Natural killer cell (primary cell): ENCODE results near the gene ATP9A. TPM values are rescaled to one million over a fixed set of nuclear protein-coding genes. Genes with fewer than 3 reads are reported as not detected.

Experiments
- ATAC-seq, 3 donors: fragments of 150-1000 bp in 2 of 3; fragments of 200-7000 bp in 1 of 3; cut with Tn5 transposase; 1 replicate in 1 of 3; 2 replicates in 2 of 3; pipeline ENCODE4 v1.10.0; 2021; ENCODE audit warnings: mild to moderate bottlenecking in 2 of 3, moderate library complexity in 2 of 3
- DNase-seq, 2 donors: peaks; one replicate each; pipeline versions ENCODE4 v3.0.0 to v3.0.0-alpha.2; 2013 to 2021; ENCODE audit warnings: mixed read lengths in 1 of 2
- H3K27ac ChIP-seq: one replicate; pipeline ENCODE4 v1.5.1; 2013; ENCODE audit warnings: mild to moderate bottlenecking, low read length
- H3K27me3 ChIP-seq: one replicate; pipeline ENCODE4 v1.6.1; 2013; ENCODE audit warnings: low read length; ENCODE audit not compliant: control insufficient read depth, insufficient read depth
- H3K36me3 ChIP-seq: one replicate; pipeline ENCODE4 v1.6.1; 2013; ENCODE audit warnings: low read length; ENCODE audit not compliant: control insufficient read depth, insufficient read depth
- H3K4me1 ChIP-seq: one replicate; pipeline ENCODE4 v1.6.1; 2013; ENCODE audit warnings: low read length; ENCODE audit not compliant: control insufficient read depth, insufficient read depth
- H3K4me3 ChIP-seq: one replicate; pipeline ENCODE4 v1.5.1; 2013; ENCODE audit warnings: low read length
- H3K9me3 ChIP-seq: one replicate; pipeline ENCODE4 v1.6.1; 2013; ENCODE audit warnings: low read length; ENCODE audit not compliant: control insufficient read depth, insufficient read depth
- H3K27ac Mint-ChIP-seq, 2 donors: one replicate each; pipeline ENCODE4 v1.8.0; 2022; ENCODE audit warnings: mild to moderate bottlenecking in 2 of 2, mixed read lengths in 2 of 2, moderate library complexity in 1 of 2
- H3K27me3 Mint-ChIP-seq, 2 donors: one replicate each; pipeline ENCODE4 v1.8.0; 2022; ENCODE audit warnings: low read depth in 2 of 2, mixed read lengths in 2 of 2
- H3K36me3 Mint-ChIP-seq: one replicate; pipeline ENCODE4 v1.8.0; 2022; ENCODE audit warnings: mixed read lengths
- H3K4me1 Mint-ChIP-seq, 2 donors: one replicate each; pipeline ENCODE4 v1.8.0; 2022; ENCODE audit warnings: mixed read lengths in 2 of 2
- H3K4me3 Mint-ChIP-seq: one replicate; pipeline ENCODE4 v1.8.0; 2022; ENCODE audit warnings: mild to moderate bottlenecking, moderate library complexity, mixed read lengths
- H3K9me3 Mint-ChIP-seq, 2 donors: one replicate each; pipeline ENCODE4 v1.8.0; 2022; ENCODE audit warnings: mixed read lengths in 2 of 2
- WGBS: methylation state at CpG from one replicate; pipeline ENCODE4 v1.1.7; 2013; ENCODE audit warnings: missing lambda C conversion rate; ENCODE audit not compliant: insufficient coverage; 5-methylcytosine and 5-hydroxymethylcytosine counted together
- intact Hi-C: fragments of 100-400 bp; cut with micrococcal nuclease; formaldehyde crosslinking; loops from one replicate; pipeline ENCODE4 v1.14.2; 2022
- total RNA-seq, 4 donors: library from RNA; stranded (reverse); fragments of 120-200 nt in 1 of 4; gene quantifications; one replicate each; pipeline versions ENCODE4 v1.2.3 to v1.2.4, GENCODE V29; 2013 to 2022
- TF ChIP-seq, protein P1 (sequence below): fragments of 200-600 bp; IDR thresholded peaks from one replicate; pipeline ENCODE4 v1.8.0; 2022; ENCODE audit warnings: antibody characterized with exemption

Gene ATP9A
- total RNA-seq, 3 donors from 2014 or later (not counting 1 experiment from before 2014, with no cell fraction given), result 1.4 to 46.8 (median 1.9) TPM

DNA sequence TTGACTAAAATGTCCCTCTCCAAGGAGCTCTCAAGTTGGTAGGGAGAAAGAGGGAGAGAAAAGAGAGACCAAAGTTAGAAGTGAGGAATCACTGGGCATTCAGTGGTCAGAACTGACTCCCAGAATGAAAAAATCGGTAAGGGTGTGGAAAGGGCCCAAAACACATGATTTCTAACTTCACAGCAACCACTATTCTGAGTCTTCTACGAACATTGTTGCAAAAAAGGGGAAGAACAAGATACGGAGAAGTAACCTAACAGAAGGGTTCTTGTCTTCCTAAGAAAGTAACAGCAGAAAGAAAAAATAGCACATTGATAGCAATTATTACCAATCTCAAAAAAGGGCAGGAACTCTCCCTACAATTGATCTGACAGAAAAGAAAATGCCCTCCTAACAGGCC lies 65.6 kb downstream of the ATP9A start:
- Histone ChIP-seq H3K27me3 (no peaks in the 10 kb centered on the region), H3K9me3 (no peaks in the 10 kb centered on the region), H3K27ac (no peak overlapping the region), H3K36me3 (no peaks in the 10 kb centered on the region), H3K4me3 (no peak overlapping the region), H3K4me1 (no peaks in the 10 kb centered on the region)
- TF ChIP-seq, protein P1, sequence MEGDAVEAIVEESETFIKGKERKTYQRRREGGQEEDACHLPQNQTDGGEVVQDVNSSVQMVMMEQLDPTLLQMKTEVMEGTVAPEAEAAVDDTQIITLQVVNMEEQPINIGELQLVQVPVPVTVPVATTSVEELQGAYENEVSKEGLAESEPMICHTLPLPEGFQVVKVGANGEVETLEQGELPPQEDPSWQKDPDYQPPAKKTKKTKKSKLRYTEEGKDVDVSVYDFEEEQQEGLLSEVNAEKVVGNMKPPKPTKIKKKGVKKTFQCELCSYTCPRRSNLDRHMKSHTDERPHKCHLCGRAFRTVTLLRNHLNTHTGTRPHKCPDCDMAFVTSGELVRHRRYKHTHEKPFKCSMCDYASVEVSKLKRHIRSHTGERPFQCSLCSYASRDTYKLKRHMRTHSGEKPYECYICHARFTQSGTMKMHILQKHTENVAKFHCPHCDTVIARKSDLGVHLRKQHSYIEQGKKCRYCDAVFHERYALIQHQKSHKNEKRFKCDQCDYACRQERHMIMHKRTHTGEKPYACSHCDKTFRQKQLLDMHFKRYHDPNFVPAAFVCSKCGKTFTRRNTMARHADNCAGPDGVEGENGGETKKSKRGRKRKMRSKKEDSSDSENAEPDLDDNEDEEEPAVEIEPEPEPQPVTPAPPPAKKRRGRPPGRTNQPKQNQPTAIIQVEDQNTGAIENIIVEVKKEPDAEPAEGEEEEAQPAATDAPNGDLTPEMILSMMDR, result no peak
- Mint-ChIP-seq H3K27ac (no peak overlapping the region), H3K36me3 (no peaks in the 10 kb centered on the region), H3K4me3 (no peak overlapping the region), H3K9me3 (no peaks in the 10 kb centered on the region), H3K27me3 (peaks cover 0 to 3% of the 10 kb centered on the region in 2 donors), H3K4me1 (peaks cover 0 to 30% of the 10 kb centered on the region in 2 donors)
- ATAC-seq (no peak), DNase-seq (no peak)
- WGBS, result 47% methylated on average over 3 of the region's 3 CpGs
- intact Hi-C loops, result no loop called here

DNA sequence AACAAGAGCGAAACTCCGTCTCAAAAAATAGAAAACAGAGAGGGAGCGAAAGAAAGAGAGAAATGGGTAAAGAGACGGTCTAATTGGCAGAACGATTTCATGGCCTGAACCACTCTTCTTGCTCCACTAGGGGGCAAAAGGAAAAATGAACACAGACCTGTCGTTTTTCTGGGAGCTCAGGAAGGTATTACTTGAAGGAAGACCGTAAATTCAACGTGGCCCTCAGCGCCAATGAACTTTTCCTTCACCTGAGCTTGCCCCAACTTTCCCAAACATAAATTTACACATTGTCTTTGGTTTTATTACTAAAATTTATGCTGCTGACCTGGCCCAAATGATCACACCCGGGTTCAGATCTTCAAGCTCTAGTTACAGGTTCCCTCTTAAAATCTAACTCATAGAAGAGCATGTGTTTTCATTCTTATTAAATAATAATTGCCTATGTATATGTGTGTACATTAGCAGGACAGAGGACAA lies 67.3 kb downstream of the ATP9A start:
- intact Hi-C loops, result loop anchor here (1.0 kb wide), 1 partner anchor 382 kb away; no protein-coding TSS in a partner anchor
- no peak overlapping the region for H3K27ac Mint-ChIP-seq
- peak in 1 of 2 donors; percentile 43 for DNase-seq

DNA sequence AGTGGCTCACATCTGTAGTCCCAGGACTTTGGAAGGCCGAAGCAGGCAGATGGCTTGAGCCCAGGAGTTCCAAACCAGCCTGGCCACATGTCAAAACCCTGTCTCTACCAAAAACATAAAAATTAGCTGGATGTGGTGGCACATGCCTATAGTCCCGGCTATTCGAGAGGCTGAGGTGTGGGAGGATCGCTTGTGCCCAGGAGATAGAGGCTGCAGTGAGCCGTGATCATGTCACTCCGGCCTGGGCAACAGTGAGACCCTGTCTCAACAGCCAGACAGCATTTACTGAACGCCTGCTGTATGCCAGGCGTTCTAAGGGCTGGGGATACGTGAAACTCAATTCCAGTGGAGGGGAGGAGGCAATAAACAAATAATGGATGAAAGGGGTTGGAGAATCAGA lies 69.9 kb downstream of the ATP9A start:
- peaks cover 0 to 6% of the 10 kb centered on the region in 2 donors for H3K27me3 Mint-ChIP-seq
- no peak overlapping the region for H3K27ac Mint-ChIP-seq
- H3K9me3 Mint-ChIP-seq, result no peaks in the 10 kb centered on the region
- no peak for DNase-seq
- intact Hi-C loops, result no loop called here
- Histone ChIP-seq H3K27me3 (no peaks in the 10 kb centered on the region), H3K4me1 (peaks cover 6% of the 10 kb centered on the region), H3K4me3 (no peak overlapping the region), H3K27ac (no peak overlapping the region), H3K9me3 (no peaks in the 10 kb centered on the region), H3K36me3 (no peaks in the 10 kb centered on the region)
- H3K36me3 Mint-ChIP-seq, result no peaks in the 10 kb centered on the region
- TF ChIP-seq, protein P1, result no peak
- 92% methylated on average over 9 of the region's 9 CpGs for whole genome bisulfite sequencing
- no peak overlapping the region for H3K4me3 Mint-ChIP-seq
- ATAC-seq, result no peak
- peaks cover 14 to 41% of the 10 kb centered on the region in 2 donors for H3K4me1 Mint-ChIP-seq

More for the DNA sequence above, 67.3 kb downstream of the ATP9A start:
- no peaks in the 10 kb centered on the region for H3K9me3 ChIP-seq
- Mint-ChIP-seq H3K4me3 (no peak overlapping the region), H3K4me1 (peaks cover 9 to 44% of the 10 kb centered on the region in 2 donors), H3K9me3 (no peaks in the 10 kb centered on the region), H3K36me3 (no peaks in the 10 kb centered on the region), H3K27me3 (peaks cover 0 to 3% of the 10 kb centered on the region in 2 donors)
- TF ChIP-seq, protein P1, result peak; percentile 63
- no peaks in the 10 kb centered on the region for H3K36me3 ChIP-seq
- H3K27me3 ChIP-seq, result no peaks in the 10 kb centered on the region
- WGBS, result 56% methylated on average over 10 of the region's 10 CpGs
- no peak overlapping the region for H3K4me3 ChIP-seq
- no peak for ATAC-seq
- peaks cover 6% of the 10 kb centered on the region for H3K4me1 ChIP-seq
- H3K27ac ChIP-seq, result no peak overlapping the region
